NCI-H524 (cell line): ENCODE measurements around the gene BSPRY.
"Not testable (repeated sequence)": the region's sequence is repeated elsewhere in the genome, so short reads cannot be mapped to it uniquely, and the experiment has no call there.

Experiments used
- DNase-seq, 2 experiments: peaks; one replicate each; lab custom pipeline; 2025; lab: John Stamatoyannopoulos, UW

BSPRY gene

GRCh38 chr9:113370806-113371325 lies 21.5 kb downstream of the BSPRY start:
- no peak for DNase-seq

- DNase-seq = no peak
Measured at GRCh38 chr9:113372059-113372458, 22.7 kb downstream of the BSPRY start.

GRCh38 chr9:113373256-113373655 lies 23.9 kb downstream of the BSPRY start:
- no peak for DNase-seq

GRCh38 chr9:113373676-113374392 lies 24.5 kb downstream of the BSPRY start:
- DNase-seq = no peak

GRCh38 chr9:113375057-113376023 lies 26.0 kb downstream of the BSPRY start:
- no peak for DNase-seq

- DNase-seq = peak; percentile 70 to 85
Measured at GRCh38 chr9:113376634-113377567, 27.6 kb downstream of the BSPRY start, which contains the start of gene HDHD3. TSS of gene HDHD3 (minus strand) at chr9:113376986. CDS start at chr9:113374354, 2,632 bp downstream.

- DNase-seq = not testable (repeated sequence)
Measured at GRCh38 chr9:113379094-113379828, 29.9 kb downstream of the BSPRY start.

- not testable (repeated sequence) for DNase-seq
Measured at GRCh38 chr9:113379829-113380210, 30.5 kb downstream of the BSPRY start.

- DNase-seq = no peak
Measured at GRCh38 chr9:113380869-113381378, 31.6 kb downstream of the BSPRY start.

- not testable (repeated sequence) for DNase-seq
Measured at GRCh38 chr9:113381441-113381840, 32.1 kb downstream of the BSPRY start.

- no peak for DNase-seq
Measured at GRCh38 chr9:113381909-113382411, 32.6 kb downstream of the BSPRY start.

GRCh38 chr9:113386571-113387393 lies 37.4 kb downstream of the BSPRY start:
- DNase-seq = no peak

GRCh38 chr9:113387560-113388230 lies 38.4 kb downstream of the BSPRY start:
- DNase-seq = no peak

GRCh38 chr9:113388833-113389232 lies 39.5 kb downstream of the BSPRY start:
- no peak for DNase-seq

- no peak for DNase-seq
Measured at GRCh38 chr9:113389451-113389850, 40.1 kb downstream of the BSPRY start.

- no peak for DNase-seq
Measured at GRCh38 chr9:113390192-113390960, 41.0 kb downstream of the BSPRY start.

GRCh38 chr9:113391917-113392316 lies 42.6 kb downstream of the BSPRY start:
- DNase-seq = no peak

- DNase-seq = no peak
Measured at GRCh38 chr9:113393281-113393680, 43.9 kb downstream of the BSPRY start.
